ENCODE measurements around the gene BTBD9. TPM values are rescaled to one million over a fixed set of nuclear protein-coding genes. Genes with fewer than 3 reads are reported as not detected.

BTBD9 gene
- total RNA-seq, 3 donors from 2014 or later: 12.8 to 25.5 (median 19.0) TPM

DNA sequence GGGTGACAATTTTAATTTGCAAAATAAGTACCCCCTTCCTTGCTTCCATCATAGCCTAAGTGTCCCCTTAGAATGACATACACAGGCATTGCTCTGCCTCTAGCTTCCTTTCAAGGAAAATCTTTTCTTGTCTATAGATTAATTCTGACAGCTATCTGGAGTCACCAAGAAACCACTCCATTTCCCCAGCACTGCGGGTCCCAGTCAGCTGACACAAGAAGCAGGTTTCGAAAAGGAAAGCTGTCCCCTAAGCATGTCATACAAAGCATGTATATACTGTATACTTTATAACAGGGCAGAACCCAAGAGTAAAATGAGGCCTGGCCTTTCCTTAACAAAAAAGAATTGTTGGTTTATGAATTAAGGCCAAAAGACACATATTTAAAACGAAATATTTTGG is 273.5 kb downstream of the BTBD9 start:
- Histone ChIP-seq H3K4me1 (no peaks in the 10 kb centered on the region), H3K27ac (no peak overlapping the region), H3K4me3 (no peak overlapping the region), H3K27me3 (no peaks in the 10 kb centered on the region), H3K36me3 (no peaks in the 10 kb centered on the region), H3K9me3 (no peaks in the 10 kb centered on the region)
- no peak for TF ChIP-seq POLR2AphosphoS5 (IDR thresholded peaks at IDR 0.05)
- TF ChIP-seq, protein P1, sequence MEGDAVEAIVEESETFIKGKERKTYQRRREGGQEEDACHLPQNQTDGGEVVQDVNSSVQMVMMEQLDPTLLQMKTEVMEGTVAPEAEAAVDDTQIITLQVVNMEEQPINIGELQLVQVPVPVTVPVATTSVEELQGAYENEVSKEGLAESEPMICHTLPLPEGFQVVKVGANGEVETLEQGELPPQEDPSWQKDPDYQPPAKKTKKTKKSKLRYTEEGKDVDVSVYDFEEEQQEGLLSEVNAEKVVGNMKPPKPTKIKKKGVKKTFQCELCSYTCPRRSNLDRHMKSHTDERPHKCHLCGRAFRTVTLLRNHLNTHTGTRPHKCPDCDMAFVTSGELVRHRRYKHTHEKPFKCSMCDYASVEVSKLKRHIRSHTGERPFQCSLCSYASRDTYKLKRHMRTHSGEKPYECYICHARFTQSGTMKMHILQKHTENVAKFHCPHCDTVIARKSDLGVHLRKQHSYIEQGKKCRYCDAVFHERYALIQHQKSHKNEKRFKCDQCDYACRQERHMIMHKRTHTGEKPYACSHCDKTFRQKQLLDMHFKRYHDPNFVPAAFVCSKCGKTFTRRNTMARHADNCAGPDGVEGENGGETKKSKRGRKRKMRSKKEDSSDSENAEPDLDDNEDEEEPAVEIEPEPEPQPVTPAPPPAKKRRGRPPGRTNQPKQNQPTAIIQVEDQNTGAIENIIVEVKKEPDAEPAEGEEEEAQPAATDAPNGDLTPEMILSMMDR (IDR thresholded peaks at IDR 0.05): no peak
- no peak for TF ChIP-seq POLR2A (IDR thresholded peaks at IDR 0.05)
- intact Hi-C loops (cut with DNase I; ENCODE audit: low total_unique reads): no loop called here
- DNase-seq (ENCODE audit: low spot score in 2 of 2): no peak

DNA sequence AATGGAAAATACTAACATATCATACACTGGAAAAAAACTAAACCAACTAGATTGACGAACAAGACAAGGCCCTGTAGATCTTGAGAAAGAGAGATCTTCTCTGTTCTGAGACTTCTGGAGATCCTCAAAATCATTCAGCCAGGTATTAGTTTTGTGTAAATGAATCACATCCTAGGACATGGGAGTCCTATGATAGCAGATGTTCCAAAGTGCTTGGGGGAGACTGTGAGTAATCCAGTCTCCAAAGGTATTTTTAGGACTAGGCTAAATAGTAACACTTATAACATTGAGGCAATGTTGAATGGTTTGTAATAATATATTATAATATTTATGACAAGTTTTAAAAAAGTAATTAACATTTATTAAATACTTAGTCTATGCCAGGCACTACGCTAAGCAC is 275.0 kb downstream of the BTBD9 start:
- DNase-seq (ENCODE audit: low spot score in 2 of 2): no peak
- intact Hi-C loops (cut with DNase I; ENCODE audit: low total_unique reads): no loop called here
- H3K27me3 ChIP-seq: no peaks in the 10 kb centered on the region

DNA sequence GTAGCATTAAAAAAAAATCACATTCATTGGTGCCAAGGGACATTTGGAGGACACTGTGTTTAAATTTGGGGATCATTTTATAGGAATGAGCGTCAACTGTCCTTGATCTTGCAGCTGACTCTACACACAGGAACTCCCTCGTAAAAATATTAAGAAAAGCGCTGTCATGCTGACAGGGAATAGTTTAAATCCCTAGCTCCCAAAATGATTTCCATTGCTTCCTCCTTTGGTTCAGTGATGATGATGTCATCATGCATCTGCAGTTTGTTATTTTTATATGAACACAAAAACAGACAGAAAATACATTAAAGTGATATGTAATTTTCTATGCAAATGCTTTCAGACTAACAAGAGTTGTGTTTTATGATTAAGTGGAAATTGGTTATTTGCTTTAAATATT is 275.6 kb downstream of the BTBD9 start:
- no peaks in the 10 kb centered on the region for H3K36me3 ChIP-seq
- no peaks in the 10 kb centered on the region for H3K4me1 ChIP-seq
- no peak for DNase-seq (ENCODE audit: low spot score in 2 of 2)
- no peaks in the 10 kb centered on the region for H3K9me3 ChIP-seq
- H3K4me3 ChIP-seq: no peak overlapping the region
- intact Hi-C loops (cut with DNase I; ENCODE audit: low total_unique reads): no loop called here
- TF ChIP-seq POLR2A (IDR thresholded peaks at IDR 0.05): no peak
- TF ChIP-seq POLR2AphosphoS5 (IDR thresholded peaks at IDR 0.05): no peak
- TF ChIP-seq, protein P1 (IDR thresholded peaks at IDR 0.05): no peak
- H3K27me3 ChIP-seq: no peaks in the 10 kb centered on the region
- H3K27ac ChIP-seq: no peak overlapping the region

More for the DNA sequence above, 275.0 kb downstream of the BTBD9 start:
- Histone ChIP-seq H3K27ac (no peak overlapping the region), H3K4me1 (no peaks in the 10 kb centered on the region), H3K4me3 (no peak overlapping the region), H3K9me3 (no peaks in the 10 kb centered on the region), H3K36me3 (no peaks in the 10 kb centered on the region)
- no peak for TF ChIP-seq POLR2AphosphoS5 (IDR thresholded peaks at IDR 0.05)
- TF ChIP-seq, protein P1 (IDR thresholded peaks at IDR 0.05): no peak
- no peak for TF ChIP-seq POLR2A (IDR thresholded peaks at IDR 0.05)

DNA sequence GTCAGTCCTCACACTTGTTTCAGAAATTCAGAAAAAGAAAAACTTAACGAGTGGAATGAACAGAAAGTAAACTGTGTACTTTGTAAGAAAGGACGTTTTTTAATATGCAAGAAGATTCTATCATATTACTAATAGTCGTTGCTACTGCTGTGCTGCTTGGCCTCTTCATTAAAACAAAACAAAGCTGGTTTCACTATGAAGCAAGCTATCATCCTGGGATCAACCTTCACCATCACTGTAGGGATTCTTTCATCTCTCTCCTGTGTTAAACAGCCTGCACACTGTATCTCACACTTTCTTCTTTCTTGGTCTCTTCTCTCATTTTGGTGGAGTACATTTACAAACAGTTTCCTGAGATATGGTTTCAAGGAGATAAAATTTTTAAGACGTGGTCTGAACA is 284.2 kb downstream of the BTBD9 start:
- no peaks in the 10 kb centered on the region for H3K27me3 ChIP-seq
- no peak for TF ChIP-seq POLR2A (IDR thresholded peaks at IDR 0.05)
- no peak for TF ChIP-seq POLR2AphosphoS5 (IDR thresholded peaks at IDR 0.05)
- TF ChIP-seq, protein P1 (IDR thresholded peaks at IDR 0.05): no peak
- H3K27ac ChIP-seq: no peak overlapping the region
- no peak for DNase-seq (ENCODE audit: low spot score in 2 of 2)
- H3K36me3 ChIP-seq: no peaks in the 10 kb centered on the region
- no peaks in the 10 kb centered on the region for H3K9me3 ChIP-seq
- intact Hi-C loops (cut with DNase I; ENCODE audit: low total_unique reads): no loop called here
- H3K4me1 ChIP-seq: no peaks in the 10 kb centered on the region
- no peak overlapping the region for H3K4me3 ChIP-seq

DNA sequence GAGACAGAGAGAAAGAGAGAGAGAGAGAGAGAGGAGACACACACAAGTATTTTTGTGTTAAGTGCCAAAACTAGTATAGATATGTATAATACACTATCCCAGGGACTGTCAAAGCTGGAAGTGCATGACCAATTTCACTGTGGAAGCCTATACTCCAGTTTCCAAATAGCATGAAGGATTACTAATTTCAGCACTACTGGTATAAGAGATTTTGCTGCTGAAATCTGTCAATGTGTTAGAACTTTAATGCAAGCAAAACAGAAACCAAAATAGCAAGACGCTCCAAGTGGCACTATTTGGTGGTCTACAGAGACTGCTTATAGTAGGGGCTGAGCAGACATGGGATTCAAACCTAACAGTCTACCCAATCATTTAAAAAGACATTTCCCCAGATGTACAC is 284.8 kb downstream of the BTBD9 start:
- Histone ChIP-seq H3K27me3 (no peaks in the 10 kb centered on the region), H3K4me3 (no peak overlapping the region), H3K36me3 (no peaks in the 10 kb centered on the region), H3K9me3 (no peaks in the 10 kb centered on the region), H3K27ac (no peak overlapping the region), H3K4me1 (no peaks in the 10 kb centered on the region)
- no peak for TF ChIP-seq POLR2A (IDR thresholded peaks at IDR 0.05)
- no peak for TF ChIP-seq POLR2AphosphoS5 (IDR thresholded peaks at IDR 0.05)
- TF ChIP-seq, protein P1 (IDR thresholded peaks at IDR 0.05): no peak
- DNase-seq (ENCODE audit: low spot score in 2 of 2): no peak
- intact Hi-C loops (cut with DNase I; ENCODE audit: low total_unique reads): no loop called here
